ENCODE data around the gene CDC7.
A peak's percentile ranks its signal among the peaks of the same experiment; 100 is the strongest.
"Not testable (repeated sequence)": the region's sequence is repeated elsewhere in the genome, so short reads cannot be mapped to it uniquely, and the experiment has no call there.

The CDC7 gene

GRCh38 chr1:91500756-91501522, at the start of gene CDC7:
CDC7 (plus strand) TSS chr1:91500851; CDS start chr1:91501717, 866 bp downstream.
- H3K4me3 ChIP-seq (ENCODE audit: low read depth, low read length), result peak within 1 kb of the TSS; percentile 87
- DNase-seq (ENCODE audit: low read depth), result peak; percentile 80

GRCh38 chr1:91454136-91454535, 46.5 kb upstream of the CDC7 start:
- DNase-seq (ENCODE audit: low read depth), result no peak

GRCh38 chr1:91455334-91455733, 45.3 kb upstream of the CDC7 start:
- DNase-seq (ENCODE audit: low read depth), result no peak
- no peak overlapping the region for H3K4me3 ChIP-seq (ENCODE audit: low read depth, low read length)

More at GRCh38 chr1:91454136-91454535, 46.5 kb upstream of the CDC7 start:
- no peak overlapping the region for H3K4me3 ChIP-seq (ENCODE audit: low read depth, low read length)

GRCh38 chr1:91455896-91456295, 44.8 kb upstream of the CDC7 start:
- H3K4me3 ChIP-seq (ENCODE audit: low read depth, low read length), result no peak overlapping the region
- no peak for DNase-seq (ENCODE audit: low read depth)

GRCh38 chr1:91465350-91465749, 35.3 kb upstream of the CDC7 start:
- not testable (repeated sequence) for DNase-seq (ENCODE audit: low read depth); H3K4me3 ChIP-seq (ENCODE audit: low read depth, low read length)

GRCh38 chr1:91476533-91477217, 24.0 kb upstream of the CDC7 start:
- no peak for DNase-seq (ENCODE audit: low read depth)
- H3K4me3 ChIP-seq (ENCODE audit: low read depth, low read length), result no peak overlapping the region

- no peak overlapping the region for H3K4me3 ChIP-seq (ENCODE audit: low read depth, low read length)
- no peak for DNase-seq (ENCODE audit: low read depth)
Observed at GRCh38 chr1:91487469-91487868, 13.2 kb upstream of the CDC7 start.

- H3K4me3 ChIP-seq (ENCODE audit: low read depth, low read length), result no peak overlapping the region
- DNase-seq (ENCODE audit: low read depth), result no peak
Observed at GRCh38 chr1:91490501-91490900, 10.2 kb upstream of the CDC7 start.

- no peak overlapping the region for H3K4me3 ChIP-seq (ENCODE audit: low read depth, low read length)
- no peak for DNase-seq (ENCODE audit: low read depth)
Observed at GRCh38 chr1:91498035-91498434, 2.6 kb upstream of the CDC7 start.

GRCh38 chr1:91498498-91499245, 2.0 kb upstream of the CDC7 start:
- DNase-seq (ENCODE audit: low read depth), result no peak
- H3K4me3 ChIP-seq (ENCODE audit: low read depth, low read length), result no peak overlapping the region

GRCh38 chr1:91499346-91499745, 1.3 kb upstream of the CDC7 start:
- H3K4me3 ChIP-seq (ENCODE audit: low read depth, low read length), result no peak overlapping the region
- no peak for DNase-seq (ENCODE audit: low read depth)

GRCh38 chr1:91499904-91500755, 521 bp upstream of the CDC7 start:
- peak overlapping the region; percentile 87 for H3K4me3 ChIP-seq (ENCODE audit: low read depth, low read length)
- no peak for DNase-seq (ENCODE audit: low read depth)

- peak; percentile 12 for DNase-seq (ENCODE audit: low read depth)
- H3K4me3 ChIP-seq (ENCODE audit: low read depth, low read length), result peak overlapping the region; percentile 87
Observed at GRCh38 chr1:91501523-91501851, 836 bp downstream of the CDC7 start.

GRCh38 chr1:91501971-91502671, 1.5 kb downstream of the CDC7 start:
- no peak for DNase-seq (ENCODE audit: low read depth)
- H3K4me3 ChIP-seq (ENCODE audit: low read depth, low read length), result peak overlapping the region; percentile 87

GRCh38 chr1:91502672-91503184, 2.1 kb downstream of the CDC7 start:
- peak; percentile 4 for DNase-seq (ENCODE audit: low read depth)
- no peak overlapping the region for H3K4me3 ChIP-seq (ENCODE audit: low read depth, low read length)

- H3K4me3 ChIP-seq (ENCODE audit: low read depth, low read length), result no peak overlapping the region
- DNase-seq (ENCODE audit: low read depth), result no peak
Observed at GRCh38 chr1:91503332-91503900, 2.8 kb downstream of the CDC7 start.

- DNase-seq (ENCODE audit: low read depth), result no peak
- H3K4me3 ChIP-seq (ENCODE audit: low read depth, low read length), result no peak overlapping the region
Observed at GRCh38 chr1:91503975-91504530, 3.4 kb downstream of the CDC7 start.

- DNase-seq (ENCODE audit: low read depth), result no peak
- no peak overlapping the region for H3K4me3 ChIP-seq (ENCODE audit: low read depth, low read length)
Observed at GRCh38 chr1:91505086-91505485, 4.4 kb downstream of the CDC7 start.
